CD4-positive, alpha-beta T cell treated with Interleukin-12 subunit alpha and Interleukin-12 subunit beta, for 1 hour (primary cell): ENCODE data around the gene STIMATE.
A peak's percentile ranks its signal among the peaks of the same experiment; 100 is the strongest.

Source experiments
- DNase-seq: peaks from one replicate; pipeline ENCODE4 v3.0.0-alpha.2; 2020

STIMATE gene

DNA sequence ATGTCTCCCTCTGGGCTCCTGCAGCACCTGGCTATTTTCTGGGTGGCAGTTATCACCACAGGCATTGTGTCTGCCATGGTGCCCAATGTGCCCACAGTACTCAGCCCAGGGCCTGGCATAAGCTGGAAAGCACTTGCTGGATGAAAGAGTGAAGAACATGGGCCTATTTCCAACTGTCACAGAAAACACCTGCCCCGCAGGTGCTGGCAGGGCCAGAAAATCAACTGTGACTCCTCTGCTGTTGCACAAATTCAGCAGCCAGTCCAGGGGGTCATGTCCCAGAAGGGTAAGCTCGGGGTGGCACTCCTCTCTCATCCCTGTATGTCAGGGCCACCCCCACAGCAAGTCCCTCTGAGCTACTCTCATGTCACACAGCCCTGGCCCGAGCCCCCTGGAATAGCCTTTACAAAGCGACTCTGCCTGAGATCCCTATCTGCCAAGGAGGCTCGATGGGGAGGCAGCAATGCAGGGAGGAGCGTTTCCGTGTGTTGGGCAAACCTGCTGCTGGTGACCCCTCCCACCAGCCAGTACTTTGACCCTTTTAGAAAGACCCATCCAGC is 85.8 kb downstream of the STIMATE start:
- no peak for DNase-seq

DNA sequence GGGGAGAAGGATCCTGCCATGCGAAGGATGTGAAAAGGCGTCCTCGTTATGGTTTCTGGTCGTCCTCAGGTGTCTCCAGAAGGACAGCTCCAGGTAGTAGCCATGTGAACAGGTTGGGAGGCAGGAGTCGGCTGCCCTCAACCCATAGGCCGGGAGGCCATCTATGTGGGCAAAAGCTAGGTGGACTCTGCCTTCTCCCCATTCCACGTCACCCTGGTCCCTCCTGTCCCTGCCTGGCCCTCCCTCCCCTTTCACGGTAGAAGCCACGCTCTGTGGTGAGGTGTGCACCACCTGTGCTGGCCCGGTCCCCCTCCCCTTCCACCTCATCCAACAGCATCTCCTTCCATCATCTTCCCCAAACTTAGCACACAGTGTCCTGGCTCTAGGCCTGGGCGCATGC is 86.4 kb downstream of the STIMATE start:
- DNase-seq: no peak

DNA sequence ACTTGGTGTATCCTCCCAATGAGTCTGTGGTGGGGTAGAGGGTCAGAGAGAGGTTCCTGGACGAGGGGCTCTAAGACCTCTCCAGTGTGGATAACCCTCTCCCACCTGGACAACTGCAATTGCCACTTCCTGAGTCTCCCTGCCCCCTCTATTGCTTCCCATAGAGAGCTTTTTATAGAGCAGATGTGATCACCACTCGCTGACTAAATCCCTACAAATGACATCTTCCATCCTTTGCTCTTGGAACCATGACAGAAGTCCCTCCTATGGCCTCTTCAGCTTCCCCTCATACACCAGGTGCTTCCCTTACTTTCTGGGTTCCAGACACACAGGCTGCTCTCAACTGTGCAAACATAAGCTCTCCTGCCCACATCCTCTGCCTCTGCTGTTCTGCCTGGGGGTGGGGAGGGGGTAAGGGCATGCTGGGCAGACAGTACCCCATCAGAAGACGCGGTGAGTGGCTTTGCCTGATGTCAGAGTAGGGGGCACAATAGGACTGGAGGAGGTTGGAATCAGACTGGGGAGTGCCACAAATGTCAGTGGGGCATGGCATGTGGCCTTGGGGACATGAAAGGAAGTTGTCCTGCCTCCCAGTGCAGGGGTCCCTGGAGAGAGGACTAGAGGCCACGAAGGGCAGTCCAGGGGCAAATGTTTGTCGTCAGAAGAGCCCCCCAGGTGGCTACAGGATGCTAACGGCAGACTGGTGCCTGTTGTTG is 87.5 kb downstream of the STIMATE start:
- DNase-seq: no peak

DNA sequence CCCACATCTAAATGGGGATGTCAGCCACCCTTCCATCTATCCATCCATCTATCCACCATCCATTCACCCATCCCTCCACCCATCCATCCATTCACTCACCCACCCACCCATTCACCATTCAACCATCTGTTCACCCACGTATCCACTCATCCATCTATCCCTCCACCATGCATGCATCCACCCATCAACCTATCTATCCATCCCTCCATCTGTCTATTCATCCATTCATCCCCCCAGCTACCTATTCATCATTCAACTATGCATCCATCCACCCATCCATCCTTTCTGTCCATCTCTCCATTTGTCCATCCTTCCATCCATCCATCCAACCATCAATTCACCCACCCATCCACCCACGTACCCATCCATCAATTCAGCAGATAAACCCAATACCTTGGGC is 88.2 kb downstream of the STIMATE start:
- DNase-seq: no peak

DNA sequence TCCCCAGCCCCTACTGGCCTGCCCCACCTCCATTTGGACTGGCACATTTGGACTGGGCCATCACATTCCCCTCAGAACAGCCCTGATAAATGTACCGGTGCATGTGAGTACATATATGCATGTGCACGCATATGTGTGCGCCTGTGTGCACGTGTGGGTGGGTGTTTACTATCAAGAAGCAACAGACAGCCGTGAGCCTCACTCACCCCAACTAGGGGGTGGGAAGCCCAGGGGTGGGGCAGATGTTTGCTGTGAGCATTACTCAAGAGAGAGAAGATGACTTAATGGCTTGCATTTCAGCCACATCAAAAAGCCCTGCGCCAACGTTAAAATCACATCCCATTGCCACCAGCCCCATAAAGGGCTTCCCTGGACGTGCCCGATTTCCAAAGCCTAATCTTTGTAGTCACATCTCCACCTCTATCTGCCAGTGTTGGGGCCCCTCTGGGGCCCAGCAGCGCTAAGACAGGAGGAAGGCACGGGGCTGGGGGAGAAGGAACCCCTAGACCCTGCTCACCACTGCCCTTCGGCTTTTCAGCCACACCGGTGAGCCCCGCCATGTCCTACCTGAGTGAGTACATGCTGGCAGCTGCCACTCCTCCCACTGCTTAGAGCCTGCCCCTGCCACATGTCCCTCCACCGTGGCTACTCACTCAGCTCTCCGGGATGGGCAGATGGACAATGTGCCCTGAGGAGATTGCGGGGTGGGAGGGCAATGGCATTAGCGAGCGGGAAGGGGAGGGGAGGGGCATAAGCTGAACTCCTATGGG is 91.9 kb downstream of the STIMATE start:
- DNase-seq: no peak

DNA sequence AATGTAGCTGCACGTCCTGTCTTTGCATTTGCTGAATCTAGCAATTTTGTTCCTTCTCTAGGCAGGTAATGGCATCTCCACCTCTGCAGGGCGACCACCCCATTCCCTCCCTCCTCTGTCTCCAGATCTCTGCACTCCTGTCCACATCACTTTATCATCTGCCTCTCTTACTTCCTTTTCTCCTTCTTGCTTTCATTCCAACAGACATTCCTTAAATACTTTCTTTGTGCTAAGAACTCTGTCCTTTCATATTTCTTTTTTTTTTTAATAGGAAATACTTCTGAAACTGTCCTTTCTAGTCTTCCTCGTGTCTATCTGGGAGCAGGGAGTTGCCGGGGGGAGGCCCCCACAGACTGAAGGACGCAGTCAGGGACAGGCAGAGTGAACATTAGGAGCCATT is 95.5 kb downstream of the STIMATE start:
- DNase-seq: no peak

DNA sequence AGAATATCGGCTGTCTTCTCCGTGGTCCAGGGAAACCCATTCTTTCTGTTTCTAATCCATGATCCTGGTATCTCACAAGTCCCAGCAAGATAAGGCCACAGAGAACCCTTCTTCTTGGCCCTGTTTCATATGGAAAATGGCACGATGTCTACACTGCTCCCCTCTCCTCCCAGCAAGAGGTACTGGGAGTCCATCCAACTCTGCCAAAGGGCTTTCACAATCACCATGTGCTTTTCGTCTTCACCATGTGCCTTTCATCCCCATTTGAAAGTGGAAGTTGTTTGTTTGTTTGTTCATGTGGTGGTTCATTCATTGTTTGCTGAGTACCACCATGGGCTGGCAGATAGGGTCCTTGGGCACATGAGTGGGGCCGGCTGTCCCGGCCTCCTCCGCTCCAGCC is 97.3 kb downstream of the STIMATE start:
- DNase-seq: no peak

DNA sequence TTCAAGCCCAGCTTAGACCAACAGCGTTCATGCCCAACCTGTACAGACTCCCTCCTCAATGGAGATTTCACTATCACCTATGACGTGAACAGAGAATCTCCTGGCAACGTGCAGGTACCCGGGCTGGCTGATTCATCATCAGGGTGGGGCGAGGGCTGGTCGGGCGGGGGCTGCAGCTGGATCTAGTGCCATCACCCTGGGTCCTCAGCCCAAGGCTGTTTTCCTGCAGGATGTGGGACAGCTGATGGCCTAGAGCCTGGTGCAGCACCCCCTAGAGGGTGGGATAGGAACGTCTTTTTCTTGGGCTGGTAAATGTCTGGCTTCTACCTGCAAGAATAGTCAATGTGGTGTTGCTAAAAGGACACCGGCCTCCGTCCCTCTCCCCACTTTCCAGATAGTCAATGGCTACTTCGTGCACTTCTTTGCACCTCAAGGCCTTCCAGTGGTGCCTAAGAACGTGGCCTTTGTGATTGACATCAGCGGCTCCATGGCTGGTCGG is 98.3 kb downstream of the STIMATE start:
- DNase-seq: peak; percentile 7

DNA sequence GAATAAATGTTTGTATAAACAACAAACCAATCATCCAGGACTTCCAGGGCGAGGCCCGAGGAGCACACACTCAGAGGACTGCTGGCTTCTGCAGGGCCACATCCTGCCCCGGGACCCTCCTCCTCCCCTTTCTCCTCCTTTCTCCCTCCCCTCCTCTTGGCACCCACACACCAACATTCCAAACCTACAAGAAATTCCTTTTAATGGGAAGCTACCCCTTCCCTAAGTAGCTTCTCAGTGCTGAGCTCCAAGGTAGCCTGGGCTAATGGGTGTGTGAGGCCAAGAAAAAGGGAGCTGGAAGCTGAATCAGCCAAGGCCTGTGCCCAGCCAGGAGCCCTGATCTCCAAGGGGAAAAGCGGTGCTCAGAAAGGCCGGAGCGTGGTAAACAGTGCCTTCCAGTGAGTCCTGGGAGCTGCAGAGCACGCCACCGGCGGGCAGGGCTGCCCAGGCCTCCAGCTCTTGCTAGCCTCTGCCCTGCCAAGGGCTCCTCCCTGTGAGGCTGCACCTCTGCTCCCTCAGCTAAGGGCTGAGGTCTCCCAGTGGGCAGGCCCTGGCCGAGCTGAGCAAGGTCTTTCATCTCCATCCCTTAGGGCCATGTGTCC is 98.9 kb downstream of the STIMATE start:
- no peak for DNase-seq

DNA sequence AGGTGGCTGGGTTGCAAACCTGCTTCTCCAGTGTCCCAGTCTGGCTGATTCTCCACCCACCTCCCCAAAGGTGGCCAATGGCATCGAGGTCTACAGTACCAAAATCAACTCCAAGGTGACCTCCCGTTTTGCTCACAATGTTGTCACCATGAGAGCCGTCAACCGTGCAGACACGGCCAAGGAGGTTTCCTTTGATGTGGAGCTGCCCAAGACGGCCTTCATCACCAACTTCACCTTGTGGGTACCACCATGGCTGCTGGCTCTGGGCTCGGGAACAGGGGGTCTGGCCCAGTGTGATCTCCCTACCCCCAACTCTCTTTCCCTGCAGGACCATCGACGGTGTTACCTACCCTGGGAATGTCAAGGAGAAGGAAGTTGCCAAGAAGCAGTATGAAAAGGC is 100.9 kb downstream of the STIMATE start:
- DNase-seq: no peak

DNA sequence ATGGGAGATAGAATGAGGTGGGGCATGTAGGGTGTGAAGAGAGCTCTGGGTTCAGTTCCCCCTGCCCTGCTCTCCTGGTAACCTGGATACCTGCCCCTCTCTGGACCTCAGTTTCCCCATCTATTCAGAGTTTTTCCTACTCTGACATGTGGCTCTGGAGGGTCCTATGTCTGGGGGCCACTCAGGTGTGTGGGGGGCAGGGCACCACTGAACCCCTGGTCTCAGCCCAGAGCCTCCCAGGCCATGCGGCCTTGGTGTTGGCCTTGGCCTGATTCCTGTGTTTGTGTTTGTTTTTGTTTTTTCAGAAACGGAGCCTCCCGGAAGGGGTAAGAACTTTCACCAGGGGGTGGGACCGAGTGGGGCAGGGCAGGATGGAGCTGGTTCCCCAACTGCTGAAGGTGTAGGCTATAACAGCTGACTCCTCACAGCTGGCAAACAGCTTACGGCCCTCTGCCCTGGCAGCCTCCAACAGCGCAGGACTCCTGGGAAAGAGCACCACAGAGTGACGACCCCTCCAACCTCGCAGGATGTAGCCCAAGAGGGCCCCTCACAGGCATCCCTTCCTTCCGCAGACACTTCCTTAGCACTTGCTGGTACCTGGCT is 101.9 kb downstream of the STIMATE start:
- DNase-seq: no peak

DNA sequence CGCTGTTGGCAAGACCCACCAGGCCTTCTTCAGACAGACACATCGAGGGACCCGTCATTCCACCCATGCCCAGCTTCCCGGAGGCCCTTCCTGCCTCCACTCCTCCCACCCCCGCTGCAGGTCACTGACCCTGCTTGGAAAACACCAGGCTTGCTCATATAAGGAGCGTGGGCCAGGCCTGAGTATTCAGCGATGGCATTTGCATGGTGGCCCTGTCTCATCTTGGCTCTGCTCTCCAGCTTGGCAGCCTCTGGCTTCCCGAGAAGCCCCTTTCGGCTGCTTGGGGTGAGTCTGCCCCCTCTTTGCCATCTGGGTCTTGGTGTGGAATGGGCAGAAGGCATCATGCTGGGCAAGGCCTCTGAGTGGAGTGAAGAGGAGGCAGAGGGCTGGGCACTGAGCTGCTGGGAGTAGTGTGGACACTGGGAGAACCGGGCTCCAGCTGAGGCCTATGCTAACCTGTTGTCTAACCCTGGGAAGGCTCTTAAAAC is 102.7 kb downstream of the STIMATE start, which contains the start of gene ITIH3:
ITIH3 (plus strand) TSS at position 185 of the 488 bp plus-strand sequence; CDS start at position 193, 8 bp downstream.
- no peak for DNase-seq

DNA sequence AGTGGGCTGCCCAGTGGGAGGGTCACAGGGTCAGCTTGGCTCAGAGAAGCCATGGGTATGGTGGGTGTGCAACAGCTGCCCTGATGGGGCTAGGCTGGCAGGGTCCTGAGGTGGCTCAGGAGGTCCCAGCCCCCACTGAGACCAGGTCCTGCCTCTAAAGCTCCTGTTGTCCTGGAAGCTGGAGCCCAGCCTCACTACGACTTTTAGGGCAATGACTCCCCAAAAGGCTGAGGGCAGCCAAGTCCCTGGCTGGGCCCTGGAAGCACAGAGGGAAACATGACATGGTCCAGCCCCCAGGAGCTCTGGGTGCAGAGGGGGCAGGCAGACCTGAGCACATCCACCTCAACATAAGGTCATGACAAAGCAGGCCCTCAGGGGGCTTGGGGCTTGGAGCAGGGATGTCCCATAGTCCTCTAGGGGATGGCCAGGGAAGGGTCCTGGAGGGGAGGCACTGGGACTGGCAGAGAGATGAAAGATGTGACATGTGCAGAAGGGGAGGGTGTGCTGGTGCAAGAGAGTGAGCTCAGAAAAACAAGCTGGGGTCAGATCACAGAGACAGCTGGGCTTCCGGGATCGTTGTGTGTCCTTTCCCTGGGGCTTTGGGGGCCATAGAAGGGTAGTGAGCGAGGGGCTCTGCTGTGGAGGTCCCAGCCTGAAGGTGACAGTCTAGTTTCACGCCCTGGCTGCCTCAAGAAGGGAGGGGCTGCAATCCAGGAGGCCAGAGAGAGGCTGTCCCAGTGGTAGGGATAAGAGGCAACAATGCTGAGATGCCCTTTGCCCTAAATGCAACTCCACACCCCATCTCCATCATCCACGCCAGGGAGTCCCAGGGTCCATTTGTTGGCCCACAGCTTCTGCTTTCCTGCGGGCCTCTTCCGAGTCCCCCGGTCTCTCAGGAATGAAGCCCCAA is 103.4 kb downstream of the STIMATE start:
- DNase-seq: no peak

DNA sequence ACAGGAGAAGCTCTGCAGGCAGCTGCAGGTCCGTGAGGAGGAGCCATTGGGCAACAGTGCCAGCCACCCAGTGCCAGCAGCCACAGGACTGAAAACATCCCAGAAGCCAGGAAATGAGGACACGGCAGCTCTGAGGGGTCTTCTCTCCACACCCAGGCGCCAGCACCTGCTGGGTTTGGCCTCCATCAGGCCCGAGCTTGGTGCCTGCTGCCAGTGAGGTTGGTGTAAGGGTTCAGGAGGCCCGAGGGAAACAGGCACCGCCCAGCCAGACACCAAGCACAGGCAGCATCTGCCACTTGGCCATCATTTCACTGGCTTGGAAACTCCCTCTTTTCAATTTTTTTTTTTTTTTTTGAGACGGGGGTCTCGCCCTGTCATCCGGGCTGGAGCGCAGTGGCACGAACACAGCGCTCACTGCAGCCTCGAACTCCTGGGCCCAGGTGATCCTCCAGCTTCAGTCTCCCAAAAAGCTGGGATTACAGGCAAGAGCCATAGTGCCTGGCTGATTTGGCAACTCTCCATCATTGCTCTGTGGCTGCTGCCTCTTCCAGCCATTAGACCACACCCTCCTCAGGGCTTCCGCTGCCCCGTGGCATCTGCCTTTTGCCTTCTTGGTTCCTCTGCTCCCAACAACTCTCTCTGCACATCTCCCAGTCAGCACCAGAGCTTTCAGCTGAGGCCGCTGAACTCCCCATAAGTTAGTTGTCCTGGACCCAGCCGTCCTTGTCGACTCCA is 104.2 kb downstream of the STIMATE start:
- no peak for DNase-seq

DNA sequence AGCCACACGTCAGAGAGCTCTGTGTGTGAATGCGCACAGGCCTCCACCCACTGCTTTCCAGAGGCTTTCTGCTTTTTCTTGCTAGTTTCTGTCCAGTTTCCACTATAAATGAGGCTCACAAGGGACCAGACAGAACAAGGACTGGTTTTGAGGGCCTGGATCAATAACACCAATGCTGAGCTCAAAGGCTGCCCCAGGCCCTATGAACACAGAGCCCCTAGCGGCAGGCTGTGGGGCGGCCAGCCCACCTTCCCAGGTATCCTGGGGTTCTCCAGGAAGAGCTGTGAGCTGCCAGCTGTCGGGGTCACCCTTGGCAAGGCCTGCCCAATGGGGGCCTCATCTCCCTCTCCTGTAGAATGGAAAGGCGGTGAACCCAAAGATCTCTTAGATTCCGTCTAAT is 104.9 kb downstream of the STIMATE start:
- no peak for DNase-seq

DNA sequence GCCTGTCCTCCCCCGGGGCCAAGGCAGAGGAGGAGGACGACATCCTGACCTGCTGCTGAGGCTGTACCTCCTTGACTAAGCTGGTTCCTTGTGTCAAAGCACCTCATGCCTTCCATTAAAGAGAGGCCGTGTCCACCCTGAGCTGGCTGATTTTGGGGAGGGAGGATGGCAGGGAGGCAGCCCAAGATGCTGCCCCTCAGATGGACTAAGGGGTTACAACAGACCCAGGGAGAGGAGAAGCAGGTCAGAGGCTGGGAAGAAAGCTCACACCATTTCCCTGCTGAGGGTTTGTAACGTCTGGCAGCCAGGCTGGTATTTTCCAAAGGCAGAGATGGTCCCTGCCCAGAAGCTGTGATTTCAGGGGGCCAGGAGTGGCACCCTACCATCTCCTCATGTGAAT is 105.4 kb downstream of the STIMATE start:
- DNase-seq: no peak

DNA sequence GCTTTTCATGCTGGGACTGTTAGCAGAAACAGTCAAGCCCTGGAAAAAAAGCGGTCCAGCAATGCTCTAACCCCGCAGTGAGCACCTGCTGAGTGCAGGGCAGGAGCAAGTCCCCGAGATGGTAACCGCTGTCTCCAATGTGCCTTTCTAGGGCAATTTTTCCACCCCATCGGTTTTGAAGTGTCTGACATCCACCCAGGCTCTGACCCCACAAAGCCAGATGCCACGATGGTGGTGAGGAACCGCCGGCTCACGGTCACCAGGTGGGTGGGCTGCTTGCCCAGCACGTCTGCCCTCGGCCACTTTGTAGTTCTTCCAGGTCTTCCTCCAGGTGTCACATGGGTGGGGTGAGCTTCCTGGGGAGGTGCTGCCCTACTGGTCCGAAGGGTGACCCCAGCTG is 106.0 kb downstream of the STIMATE start:
- no peak for DNase-seq

DNA sequence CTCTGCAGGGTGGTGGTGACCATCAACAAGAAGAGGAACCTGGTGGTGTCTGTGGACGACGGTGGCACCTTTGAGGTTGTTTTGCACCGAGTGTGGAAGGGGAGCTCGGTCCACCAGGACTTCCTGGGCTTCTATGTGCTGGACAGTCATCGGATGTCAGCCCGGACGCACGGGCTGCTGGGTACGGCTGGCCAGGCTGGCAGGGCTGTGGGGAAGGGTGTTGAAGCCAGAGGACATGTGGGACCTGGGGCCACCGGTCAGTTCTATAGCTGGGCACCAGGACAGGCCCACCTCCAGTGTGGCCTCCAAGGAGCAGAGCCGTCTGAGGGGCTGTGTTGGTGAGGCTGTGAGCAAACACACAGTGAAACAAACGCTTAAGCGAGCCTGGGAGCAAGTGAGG is 106.6 kb downstream of the STIMATE start:
- DNase-seq: no peak

DNA sequence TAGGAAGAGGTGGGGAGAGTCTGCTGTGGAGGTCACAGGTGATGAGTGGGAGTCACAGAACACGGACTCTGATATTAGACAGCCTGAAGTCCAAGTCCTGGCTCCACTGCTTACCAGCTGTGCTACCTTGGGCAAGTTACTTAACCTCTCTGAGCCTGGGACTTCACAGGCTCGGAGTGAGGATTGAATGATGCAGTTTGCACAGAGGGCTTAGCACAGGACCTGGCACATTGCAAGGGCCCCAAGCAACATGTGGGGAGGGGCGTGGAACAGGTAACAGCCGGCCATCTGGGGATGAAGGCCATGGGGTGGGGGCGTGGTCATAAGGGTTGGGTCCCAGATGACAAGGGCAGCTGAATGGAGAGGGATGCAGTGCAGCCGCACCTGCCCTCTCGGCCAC is 107.0 kb downstream of the STIMATE start:
- no peak for DNase-seq

DNA sequence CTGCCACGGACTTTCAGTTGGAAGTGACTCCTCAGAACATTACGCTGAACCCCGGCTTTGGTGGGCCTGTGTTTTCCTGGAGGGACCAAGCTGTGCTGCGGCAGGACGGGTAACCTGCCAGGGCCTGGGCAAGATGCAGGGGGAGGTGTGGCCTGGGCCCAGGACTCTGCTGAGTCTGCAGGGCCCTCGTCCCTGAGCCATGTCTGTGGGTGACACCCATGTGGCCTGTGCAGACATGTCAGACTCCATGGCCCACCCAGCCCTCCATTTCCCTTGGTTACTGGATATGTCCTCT is 107.7 kb downstream of the STIMATE start:
- DNase-seq: no peak
